NB4 (cell line): ENCODE results near the gene IGFL2.
"Not testable (repeated sequence)": the region's sequence is repeated elsewhere in the genome, so short reads cannot be mapped to it uniquely, and the experiment has no call there.

Experiments
- DNase-seq: peaks from one replicate; pipeline ENCODE4 v3.0.0; 2010; ENCODE audit warnings: low read depth
- H3K4me3 ChIP-seq: one replicate; pipeline ENCODE4 v1.5.1; 2011; ENCODE audit warnings: mild to moderate bottlenecking, low read depth, low read length, moderate library complexity
- CTCF ChIP-seq: IDR thresholded peaks from one replicate; pipeline ENCODE4 v1.5.1; 2012; ENCODE audit warnings: low read depth, low read length
- MAX ChIP-seq: IDR thresholded peaks from 2 replicates; pipeline ENCODE4 v1.6.1; 2011; ENCODE audit warnings: low read depth, low read length
- MYC ChIP-seq: IDR thresholded peaks from 2 replicates; pipeline ENCODE4 v1.6.1; 2011; ENCODE audit warnings: low read depth, low read length
- POLR2A ChIP-seq: IDR thresholded peaks from 2 replicates; pipeline ENCODE4 v1.6.1; 2011; ENCODE audit warnings: mild to moderate bottlenecking; ENCODE audit not compliant: insufficient read length; ENCODE audit errors: extremely low read depth

Gene IGFL2

GRCh38 chr19:46205183-46205984 lies 57.3 kb downstream of the IGFL2 start:
- no peak for DNase-seq
- no peak overlapping the region for H3K4me3 ChIP-seq
- TF ChIP-seq CTCF (no peak), MAX (peak; percentile 66), MYC (no peak), POLR2A (no peak)

- TF ChIP-seq CTCF = no peak
- no peak for TF ChIP-seq MYC
- no peak for TF ChIP-seq POLR2A
- no peak for TF ChIP-seq MAX
- DNase-seq = no peak
- H3K4me3 ChIP-seq = no peak overlapping the region
Measured at GRCh38 chr19:46206176-46206575, 58.1 kb downstream of the IGFL2 start.

GRCh38 chr19:46206682-46207081 lies 58.6 kb downstream of the IGFL2 start:
- no peak for DNase-seq
- no peak overlapping the region for H3K4me3 ChIP-seq
- TF ChIP-seq MAX (no peak), CTCF (no peak), MYC (no peak), POLR2A (no peak)

- H3K4me3 ChIP-seq, DNase-seq: not testable (repeated sequence)
Measured at GRCh38 chr19:46207858-46208257, 59.8 kb downstream of the IGFL2 start.

- no peak for TF ChIP-seq POLR2A
- no peak for TF ChIP-seq CTCF
- no peak for TF ChIP-seq MAX
- DNase-seq = no peak
- H3K4me3 ChIP-seq = no peak overlapping the region
Measured at GRCh38 chr19:46209051-46209450, 61.0 kb downstream of the IGFL2 start.

GRCh38 chr19:46209472-46209871 lies 61.4 kb downstream of the IGFL2 start:
- TF ChIP-seq MYC = no peak
- no peak for TF ChIP-seq POLR2A
- TF ChIP-seq MAX = no peak
- TF ChIP-seq CTCF = no peak
- H3K4me3 ChIP-seq = no peak overlapping the region
- no peak for DNase-seq
